H9 (cell line): Measurements from ENCODE around the gene BET1L. TPM values are rescaled to one million over a fixed set of nuclear protein-coding genes. Genes with fewer than 3 reads are reported as not detected.

Experiments
- DNase-seq: peaks from one replicate; pipeline ENCODE4 v3.0.0-alpha.2; 2017
- H2AFZ ChIP-seq: one replicate; pipeline ENCODE4 v1.6.1; 2013; ENCODE audit warnings: mild to moderate bottlenecking, low read length, control low read depth, moderate library complexity
- H2AK5ac ChIP-seq: 2 replicates; pipeline ENCODE4 v1.6.1; 2013; ENCODE audit warnings: low read length, control low read depth, mixed read lengths; ENCODE audit not compliant: insufficient read length
- H2BK120ac ChIP-seq: one replicate; pipeline ENCODE4 v1.6.1; 2013; ENCODE audit warnings: low read depth, mild to moderate bottlenecking, low read length, control low read depth, inconsistent platforms; ENCODE audit not compliant: poor library complexity, severe bottlenecking
- H2BK12ac ChIP-seq: 2 replicates; pipeline ENCODE4 v1.6.1; 2013; ENCODE audit warnings: low read length, control low read depth, mixed read lengths, low read depth; ENCODE audit not compliant: insufficient read length
- H2BK15ac ChIP-seq: 2 replicates; pipeline ENCODE4 v1.6.1; 2013; ENCODE audit warnings: low read depth, low read length, control low read depth
- H2BK20ac ChIP-seq: one replicate; pipeline ENCODE4 v1.6.1; 2013; ENCODE audit warnings: low read depth, mild to moderate bottlenecking, low read length, control low read depth, inconsistent platforms; ENCODE audit not compliant: poor library complexity, severe bottlenecking
- H2BK5ac ChIP-seq: 2 replicates; pipeline ENCODE4 v1.6.1; 2013; ENCODE audit warnings: low read length, control low read depth, mixed read lengths; ENCODE audit not compliant: insufficient read length
- H3K14ac ChIP-seq: 2 replicates; pipeline ENCODE4 v1.6.1; 2013; ENCODE audit warnings: low read length, control low read depth; ENCODE audit not compliant: insufficient read depth
- H3K18ac ChIP-seq: 2 replicates; pipeline ENCODE4 v1.6.1; 2013; ENCODE audit warnings: low read depth, mild to moderate bottlenecking, mixed read lengths, low read length, control low read depth; ENCODE audit not compliant: insufficient read length
- H3K23ac ChIP-seq: 2 replicates; pipeline ENCODE4 v1.6.1; 2013; ENCODE audit warnings: low read length, control low read depth, mixed read lengths, low read depth; ENCODE audit not compliant: insufficient read length
- H3K23me2 ChIP-seq: 2 replicates; pipeline ENCODE4 v1.6.1; 2013; ENCODE audit warnings: low read depth, mild to moderate bottlenecking, mixed read lengths, low read length, control low read depth; ENCODE audit not compliant: insufficient read length, poor library complexity, severe bottlenecking
- H3K27ac ChIP-seq: 2 replicates; pipeline ENCODE4 v1.5.1; 2013; ENCODE audit warnings: low read length, control low read depth, mixed read lengths, low read depth; ENCODE audit not compliant: insufficient read length
- H3K27me3 ChIP-seq: 2 replicates; pipeline ENCODE4 v1.6.1; 2013; ENCODE audit warnings: low read length, control low read depth, inconsistent platforms; ENCODE audit not compliant: insufficient read depth
- H3K4ac ChIP-seq: 2 replicates; pipeline ENCODE4 v1.6.1; 2013; ENCODE audit warnings: low read depth, mild to moderate bottlenecking, control low read depth, inconsistent platforms, low read length, moderate library complexity
- H3K4me1 ChIP-seq: 2 replicates; pipeline ENCODE4 v1.6.1; 2013; ENCODE audit warnings: low read length, control low read depth, inconsistent platforms; ENCODE audit not compliant: insufficient read depth
- H3K4me2 ChIP-seq: 2 replicates; pipeline ENCODE4 v1.6.1; 2013; ENCODE audit warnings: low read length, control low read depth, mixed read lengths; ENCODE audit not compliant: insufficient read length, insufficient read depth
- H3K56ac ChIP-seq: 2 replicates; pipeline ENCODE4 v1.6.1; 2013; ENCODE audit warnings: low read depth, mild to moderate bottlenecking, mixed read lengths, low read length, control low read depth; ENCODE audit not compliant: insufficient read length
- H3K79me1 ChIP-seq: 2 replicates; pipeline ENCODE4 v1.6.1; 2013; ENCODE audit warnings: low read depth, mild to moderate bottlenecking, moderate library complexity, low read length, control low read depth, inconsistent platforms; ENCODE audit not compliant: insufficient read depth, poor library complexity, severe bottlenecking
- H3K79me2 ChIP-seq: 2 replicates; pipeline ENCODE4 v1.6.1; 2013; ENCODE audit warnings: low read length, control low read depth, inconsistent platforms; ENCODE audit not compliant: insufficient read depth
- H3K9ac ChIP-seq: 2 replicates; pipeline ENCODE4 v1.6.1; 2013; ENCODE audit warnings: low read length, control low read depth, mixed read lengths; ENCODE audit not compliant: insufficient read length; ENCODE audit errors: extremely low read depth
- H3K9me3 ChIP-seq: one replicate; pipeline ENCODE4 v1.6.1; 2013; ENCODE audit warnings: low read depth, low read length, inconsistent platforms; ENCODE audit not compliant: control insufficient read depth
- H3T11ph ChIP-seq: one replicate; pipeline ENCODE4 v1.6.1; 2013; ENCODE audit warnings: mild to moderate bottlenecking, low read length, control low read depth, inconsistent platforms
- H4K20me1 ChIP-seq: one replicate; pipeline ENCODE4 v1.6.1; 2013; ENCODE audit not compliant: control insufficient read depth, insufficient read length, insufficient read depth
- H4K5ac ChIP-seq: 2 replicates; pipeline ENCODE4 v1.6.1; 2013; ENCODE audit warnings: low read depth, mild to moderate bottlenecking, mixed read lengths, low read length, control low read depth; ENCODE audit not compliant: insufficient read length
- H4K8ac ChIP-seq: replicated peaks from 2 replicates; pipeline ENCODE4 v1.6.1; 2013; ENCODE audit warnings: low read length, control low read depth, mixed read lengths, low read depth; ENCODE audit not compliant: insufficient read length
- H4K91ac ChIP-seq: 2 replicates; pipeline ENCODE4 v1.6.1; 2013; ENCODE audit warnings: low read depth, mild to moderate bottlenecking, moderate library complexity, mixed read lengths, low read length, control low read depth; ENCODE audit not compliant: insufficient read length
- H3K27ac Mint-ChIP-seq, 3 experiments: 2 replicates in 2 of 3; 3 replicates in 1 of 3; pipeline ENCODE4 v1.8.0; 2020 to 2021; ENCODE audit warnings: mixed read lengths in 3 of 3, mild to moderate bottlenecking in 1 of 3, moderate library complexity in 1 of 3
- H3K27me3 Mint-ChIP-seq: 2 replicates; pipeline ENCODE4 v1.8.0; 2021; ENCODE audit warnings: low read depth, mild to moderate bottlenecking, moderate library complexity, mixed read lengths
- H3K36me3 Mint-ChIP-seq, 3 experiments: 2 replicates in 2 of 3; 3 replicates in 1 of 3; pipeline ENCODE4 v1.8.0; 2020 to 2021; ENCODE audit warnings: low read depth in 3 of 3, mixed read lengths in 3 of 3; ENCODE audit not compliant: insufficient read depth in 1 of 3
- H3K4me1 Mint-ChIP-seq, 2 experiments: 2 replicates each; pipeline ENCODE4 v1.8.0; 2020; ENCODE audit warnings: mixed read lengths in 2 of 2
- H3K4me3 Mint-ChIP-seq, 2 experiments: 2 replicates in 1 of 2; 3 replicates in 1 of 2; pipeline ENCODE4 v1.8.0; 2020 to 2021; ENCODE audit warnings: mild to moderate bottlenecking in 2 of 2, mixed read lengths in 2 of 2, moderate library complexity in 1 of 2
- H3K9me3 Mint-ChIP-seq, 2 experiments: 2 replicates in 1 of 2; 3 replicates in 1 of 2; pipeline ENCODE4 v1.8.0; 2020; ENCODE audit warnings: mild to moderate bottlenecking in 2 of 2, mixed read lengths in 2 of 2, moderate library complexity in 1 of 2
- WGBS: extraction: QIAGEN DNeasy Blood & Tissue Kit; methylation state at CpG from one replicate; pipeline ENCODE4 v1.1.7; 2013; ENCODE audit warnings: missing lambda C conversion rate, low lambda C conversion rate, mixed read lengths; ENCODE audit not compliant: insufficient read length; ENCODE audit errors: extremely low coverage; 5-methylcytosine and 5-hydroxymethylcytosine counted together
- total RNA-seq: library from RNA; stranded (reverse); gene quantifications from 2 replicates; pipeline ENCODE4 v1.2.1, GENCODE V29; 2021
- TF ChIP-seq, protein P1 (sequence below): fragments of 200-600 bp; sonication (generic); conservative IDR thresholded peaks from 3 replicates; pipeline ENCODE4 v1.8.0; 2021; ENCODE audit warnings: antibody characterized with exemption, mild to moderate bottlenecking

Gene BET1L
- total RNA-seq, 1 experiment from 2014 or later: 49.4 TPM

DNA sequence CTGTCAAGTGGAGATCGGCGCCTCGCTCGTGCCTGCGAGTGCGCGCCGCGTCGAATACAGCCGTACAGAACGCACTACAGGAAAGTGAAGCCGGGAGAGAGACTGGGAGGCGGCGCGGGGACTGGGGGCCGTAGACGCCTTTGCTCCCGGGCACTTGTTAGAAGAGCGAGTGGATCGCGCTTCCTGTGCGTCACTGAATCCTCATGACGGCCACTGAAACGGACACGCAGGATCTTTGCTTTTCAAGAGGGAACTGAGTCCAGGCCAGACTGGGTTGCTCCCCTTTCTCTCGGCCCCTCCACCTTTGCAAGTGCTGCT lies 623 bp upstream of the BET1L start:
- Histone ChIP-seq H2AFZ (no peak overlapping the region), H3K79me2 (no peaks in the 10 kb centered on the region; the same call in 1 of the 2 replicates), H3K56ac (no peak overlapping the region), H3K4me1 (no peaks in the 10 kb centered on the region; the same call in 1 of the 2 replicates), H3K27ac (peak overlapping the region; percentile 65), H2BK20ac (no peak overlapping the region), H3T11ph (no peak overlapping the region), H4K8ac (no peak overlapping the region), H2BK15ac (no peak overlapping the region), H2BK12ac (no peak overlapping the region), H3K14ac (no peak overlapping the region), H3K4ac (no peak overlapping the region), H3K23ac (no peak overlapping the region), H3K27me3 (no peaks in the 10 kb centered on the region), H2AK5ac (no peak overlapping the region), H4K20me1 (no peaks in the 10 kb centered on the region), H3K9ac (peak overlapping the region; percentile 71), H3K18ac (peak overlapping the region; percentile 32), H2BK5ac (no peak overlapping the region), H3K23me2 (peaks cover 21% of the 10 kb centered on the region), H3K79me1 (peaks cover 5% of the 10 kb centered on the region), H4K91ac (no peak overlapping the region), H4K5ac (no peak overlapping the region), H3K4me2 (peak overlapping the region; percentile 80), H3K9me3 (no peaks in the 10 kb centered on the region), H2BK120ac (no peak overlapping the region)
- Mint-ChIP-seq H3K27ac (peak overlapping the region; percentile 97 to 100 (median 98)), H3K27me3 (no peaks in the 10 kb centered on the region; the same call in 1 of the 2 replicates), H3K9me3 (no peaks in the 10 kb centered on the region; a peak in 1 of 5 replicates), H3K4me3 (peak overlapping the region; percentile 93 to 97), H3K36me3 (peaks cover 28 to 67% (median 54%) of the 10 kb centered on the region in 3 experiments), H3K4me1 (peaks cover 5 to 17% of the 10 kb centered on the region in 2 experiments)
- TF ChIP-seq, protein P1, sequence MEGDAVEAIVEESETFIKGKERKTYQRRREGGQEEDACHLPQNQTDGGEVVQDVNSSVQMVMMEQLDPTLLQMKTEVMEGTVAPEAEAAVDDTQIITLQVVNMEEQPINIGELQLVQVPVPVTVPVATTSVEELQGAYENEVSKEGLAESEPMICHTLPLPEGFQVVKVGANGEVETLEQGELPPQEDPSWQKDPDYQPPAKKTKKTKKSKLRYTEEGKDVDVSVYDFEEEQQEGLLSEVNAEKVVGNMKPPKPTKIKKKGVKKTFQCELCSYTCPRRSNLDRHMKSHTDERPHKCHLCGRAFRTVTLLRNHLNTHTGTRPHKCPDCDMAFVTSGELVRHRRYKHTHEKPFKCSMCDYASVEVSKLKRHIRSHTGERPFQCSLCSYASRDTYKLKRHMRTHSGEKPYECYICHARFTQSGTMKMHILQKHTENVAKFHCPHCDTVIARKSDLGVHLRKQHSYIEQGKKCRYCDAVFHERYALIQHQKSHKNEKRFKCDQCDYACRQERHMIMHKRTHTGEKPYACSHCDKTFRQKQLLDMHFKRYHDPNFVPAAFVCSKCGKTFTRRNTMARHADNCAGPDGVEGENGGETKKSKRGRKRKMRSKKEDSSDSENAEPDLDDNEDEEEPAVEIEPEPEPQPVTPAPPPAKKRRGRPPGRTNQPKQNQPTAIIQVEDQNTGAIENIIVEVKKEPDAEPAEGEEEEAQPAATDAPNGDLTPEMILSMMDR: no peak
- no CpG with 5 or more reads among the region's 27 CpGs for WGBS
- DNase-seq: no peak
